ENCODE measurements around the gene EFCAB5.
A peak's percentile ranks its signal among the peaks of the same experiment; 100 is the strongest.
"Not testable (repeated sequence)": the region's sequence is repeated elsewhere in the genome, so short reads cannot be mapped to it uniquely, and the experiment has no call there.

EFCAB5 gene

GRCh38 chr17:29941334-29941733 is at the start of gene EFCAB5:
Gene EFCAB5 (plus strand): TSS chr17:29941634. CDS start chr17:29941797, 163 bp downstream.
- DNase-seq (ENCODE audit: low read depth in 2 of 2), result no peak

DNA sequence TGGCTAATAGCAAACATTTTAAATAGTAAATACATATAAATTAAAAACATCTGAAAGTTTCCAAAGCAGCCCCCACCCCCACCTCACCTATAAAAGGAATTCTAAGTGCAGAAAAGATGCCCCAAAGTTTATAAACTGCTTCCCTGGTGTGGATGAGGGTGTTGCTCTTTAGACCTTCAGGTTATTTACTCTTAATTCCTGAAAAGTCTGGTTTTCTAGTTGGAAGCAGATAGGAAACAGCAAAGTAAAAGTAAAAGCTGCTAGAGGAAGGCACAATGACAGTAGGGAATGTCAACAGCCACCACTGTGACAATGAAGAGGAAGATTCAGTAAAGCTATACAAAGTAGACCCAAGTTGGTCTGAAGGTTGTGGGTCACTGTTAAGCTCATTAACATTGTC is 49.2 kb upstream of the EFCAB5 start:
- no peak for DNase-seq (ENCODE audit: low read depth in 2 of 2)

DNA sequence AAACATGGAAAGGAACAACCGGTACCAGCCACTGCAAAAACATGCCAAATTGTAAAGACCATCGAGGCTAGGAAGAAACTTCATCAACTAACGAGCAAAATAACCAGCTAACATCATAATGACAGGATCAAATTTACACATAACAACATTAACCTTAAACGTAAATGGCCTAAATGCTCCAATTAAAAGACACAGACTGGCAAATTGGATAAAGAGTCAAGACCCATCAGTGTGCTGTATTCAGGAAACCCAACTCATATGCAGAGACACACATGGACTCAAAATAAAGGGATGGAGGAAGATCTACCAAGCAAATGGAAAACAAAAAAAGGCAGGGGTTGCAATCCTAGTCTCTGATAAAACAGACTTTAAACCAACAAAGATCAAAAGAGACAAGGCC is 44.3 kb upstream of the EFCAB5 start:
- not testable (repeated sequence) for DNase-seq (ENCODE audit: low read depth in 2 of 2)

DNA sequence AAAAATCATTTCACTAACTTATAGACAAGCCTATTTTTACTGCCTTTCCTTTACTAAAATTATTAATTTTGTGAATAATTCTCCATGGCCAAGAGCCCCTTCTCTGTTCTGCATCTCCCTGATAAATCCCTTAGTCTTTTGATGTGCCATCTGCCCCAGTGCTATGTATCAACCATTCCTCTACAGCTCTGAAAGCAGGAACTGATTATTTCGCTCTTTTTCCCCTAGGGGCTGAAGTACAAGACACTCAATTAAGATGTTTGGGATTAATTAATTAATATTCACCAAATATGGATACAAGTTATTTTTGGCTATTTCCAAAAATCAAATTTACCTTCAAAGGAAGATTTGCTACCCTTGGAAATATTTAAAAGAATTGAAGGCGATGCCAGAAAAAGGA is 38.0 kb upstream of the EFCAB5 start:
- no peak for DNase-seq (ENCODE audit: low read depth in 2 of 2)

DNA sequence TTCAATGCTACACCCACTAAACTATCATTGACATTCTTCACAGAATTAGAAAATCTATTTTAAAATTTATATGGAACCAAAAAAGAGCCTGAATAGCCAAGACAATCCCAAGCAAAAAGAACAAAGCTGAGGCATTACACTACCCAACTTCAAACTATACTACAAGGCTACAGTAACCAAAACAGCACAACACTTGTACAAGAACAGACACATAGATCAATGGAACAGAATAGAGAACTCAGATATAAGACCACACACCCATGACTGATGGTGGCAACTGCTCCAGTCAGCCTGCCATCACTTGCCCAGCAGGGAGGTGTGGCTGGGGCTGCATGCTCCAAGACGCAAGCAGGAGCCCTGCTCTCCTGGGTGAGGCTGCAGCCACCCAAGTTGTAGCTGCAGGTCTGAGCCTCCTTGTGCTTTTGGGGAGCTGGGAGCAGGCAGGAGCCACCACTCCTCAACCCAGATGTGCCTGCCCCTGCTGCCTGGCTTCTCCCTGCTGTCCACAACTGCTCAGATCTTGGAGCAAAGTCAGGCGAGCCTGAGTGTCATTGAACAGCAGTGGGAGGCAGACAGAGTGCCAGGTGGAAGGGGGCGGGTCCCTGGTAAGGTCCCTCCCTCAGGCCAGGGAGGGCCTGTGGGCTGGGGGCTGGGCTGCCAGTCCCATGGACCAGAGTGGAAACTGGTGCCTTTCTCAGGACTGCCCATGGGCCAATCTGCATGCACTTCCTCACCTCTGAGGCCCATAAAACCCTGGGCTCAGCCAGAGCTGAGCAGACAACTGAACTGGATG is 36.2 kb upstream of the EFCAB5 start:
- no peak for DNase-seq (ENCODE audit: low read depth in 2 of 2)

GRCh38 chr17:29905879-29906167 is 35.6 kb upstream of the EFCAB5 start:
- no peak for DNase-seq (ENCODE audit: low read depth in 2 of 2)

GRCh38 chr17:29906969-29907368 is 34.5 kb upstream of the EFCAB5 start:
- DNase-seq (ENCODE audit: low read depth in 2 of 2), result no peak

- DNase-seq (ENCODE audit: low read depth in 2 of 2), result no peak
Observed at GRCh38 chr17:29909236-29910003, 32.0 kb upstream of the EFCAB5 start.

DNA sequence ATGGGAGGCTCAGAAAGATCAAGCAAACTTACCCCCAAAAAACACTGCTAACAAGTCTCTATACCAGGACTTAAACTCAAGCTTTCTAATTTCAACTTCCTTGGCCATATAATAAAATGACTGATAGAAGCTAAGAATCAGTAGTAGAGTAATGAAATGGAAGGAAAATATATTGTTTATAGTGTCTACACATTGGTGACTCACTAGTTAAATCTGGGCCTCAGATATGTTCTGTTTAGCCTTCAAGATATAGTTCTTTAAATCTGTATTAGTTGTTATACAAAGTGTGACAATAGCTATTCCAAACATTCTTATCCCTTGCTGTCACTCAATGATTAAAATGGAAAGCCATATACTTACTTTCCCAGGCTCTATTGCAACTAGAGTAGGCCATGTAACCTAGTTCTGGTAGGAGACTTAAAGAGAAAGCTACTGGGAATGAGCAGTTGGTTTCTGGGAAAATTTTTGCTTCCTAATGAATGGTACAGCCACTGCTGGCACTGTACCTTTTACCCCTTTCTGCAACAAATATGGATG is 29.7 kb upstream of the EFCAB5 start:
- DNase-seq (ENCODE audit: low read depth in 2 of 2), result no peak

DNA sequence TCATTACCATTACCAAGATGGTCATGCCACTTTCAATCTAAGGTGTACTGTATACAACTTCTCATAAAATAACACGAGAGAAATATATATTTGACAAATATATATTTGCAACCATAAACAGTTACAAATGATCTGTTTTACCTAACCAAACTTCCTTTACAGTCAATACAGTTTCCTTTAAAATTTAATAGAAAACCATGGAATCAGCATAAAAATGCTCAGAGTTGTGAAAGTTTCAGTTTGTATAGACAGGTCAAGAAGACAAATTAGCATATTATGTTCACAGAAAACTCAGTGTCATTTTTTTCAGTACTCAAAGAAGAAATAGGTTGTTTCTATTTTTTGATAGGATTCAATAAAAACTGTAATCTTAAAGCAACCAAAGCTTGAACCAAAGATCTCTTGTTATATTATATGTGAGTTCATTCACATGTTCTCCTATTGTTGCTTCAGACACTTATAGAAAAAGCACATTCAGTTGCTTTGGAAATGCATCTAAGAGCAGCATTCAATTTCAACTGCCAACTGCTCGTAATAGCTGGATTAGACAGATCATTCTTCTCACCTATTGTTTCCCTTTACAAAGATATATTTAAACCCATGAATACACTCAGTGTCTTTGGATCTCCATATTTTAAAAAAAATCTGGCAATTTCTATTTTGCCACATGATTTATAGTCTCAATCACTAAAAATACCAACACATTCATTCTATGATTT is 26.5 kb upstream of the EFCAB5 start:
- no peak for DNase-seq (ENCODE audit: low read depth in 2 of 2)

DNA sequence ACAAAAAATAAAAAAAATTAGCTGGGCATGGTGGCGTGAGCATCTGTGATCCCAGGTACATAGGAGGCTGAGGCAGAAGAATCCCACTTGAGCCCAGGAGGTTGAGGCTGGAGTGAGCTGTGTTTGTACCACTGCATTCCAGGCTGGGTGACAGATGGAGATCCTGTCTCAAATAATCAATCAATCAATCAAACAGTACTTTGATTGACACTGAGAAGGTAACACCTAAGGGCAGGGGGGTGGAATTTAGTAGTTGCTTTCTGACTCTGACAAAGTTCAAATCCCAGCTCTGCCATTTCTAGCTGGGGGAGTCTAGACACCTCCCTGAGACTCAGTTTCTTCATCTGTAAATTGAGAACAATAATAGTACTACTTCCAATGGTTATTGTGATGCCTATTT is 23.4 kb upstream of the EFCAB5 start:
- DNase-seq (ENCODE audit: low read depth in 2 of 2), result no peak

GRCh38 chr17:29918922-29919856 is 22.2 kb upstream of the EFCAB5 start:
- DNase-seq (ENCODE audit: low read depth in 2 of 2), result no peak

GRCh38 chr17:29924786-29925185 is 16.6 kb upstream of the EFCAB5 start:
- no peak for DNase-seq (ENCODE audit: low read depth in 2 of 2)

GRCh38 chr17:29927546-29927945 is 13.9 kb upstream of the EFCAB5 start:
- DNase-seq (ENCODE audit: low read depth in 2 of 2), result no peak

DNA sequence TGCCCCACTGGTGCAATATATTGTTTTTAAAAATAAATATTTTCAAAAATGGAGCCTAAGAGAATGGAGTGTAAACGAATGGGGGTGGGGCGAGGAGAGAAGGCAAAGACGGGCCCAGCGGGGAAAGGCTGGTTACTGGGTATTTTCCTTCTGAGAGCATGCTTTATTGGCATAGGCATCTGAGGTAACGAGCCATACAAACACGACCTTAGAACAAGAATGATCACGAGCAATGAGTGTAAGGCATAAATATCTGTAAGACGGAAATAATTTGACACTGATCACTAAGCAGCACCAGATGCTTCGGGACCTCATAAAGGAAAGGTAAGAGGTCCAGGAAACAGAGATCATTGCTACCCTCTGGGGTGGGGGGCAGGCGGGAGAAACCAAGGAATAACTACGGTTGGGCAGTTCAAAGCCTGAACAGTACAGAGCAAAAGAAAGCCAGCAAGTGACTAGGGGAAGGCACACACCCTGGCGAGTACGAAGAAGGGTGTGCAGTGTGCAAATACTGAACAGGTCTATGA is 12.4 kb upstream of the EFCAB5 start:
- DNase-seq (ENCODE audit: low read depth in 2 of 2), result no peak

DNA sequence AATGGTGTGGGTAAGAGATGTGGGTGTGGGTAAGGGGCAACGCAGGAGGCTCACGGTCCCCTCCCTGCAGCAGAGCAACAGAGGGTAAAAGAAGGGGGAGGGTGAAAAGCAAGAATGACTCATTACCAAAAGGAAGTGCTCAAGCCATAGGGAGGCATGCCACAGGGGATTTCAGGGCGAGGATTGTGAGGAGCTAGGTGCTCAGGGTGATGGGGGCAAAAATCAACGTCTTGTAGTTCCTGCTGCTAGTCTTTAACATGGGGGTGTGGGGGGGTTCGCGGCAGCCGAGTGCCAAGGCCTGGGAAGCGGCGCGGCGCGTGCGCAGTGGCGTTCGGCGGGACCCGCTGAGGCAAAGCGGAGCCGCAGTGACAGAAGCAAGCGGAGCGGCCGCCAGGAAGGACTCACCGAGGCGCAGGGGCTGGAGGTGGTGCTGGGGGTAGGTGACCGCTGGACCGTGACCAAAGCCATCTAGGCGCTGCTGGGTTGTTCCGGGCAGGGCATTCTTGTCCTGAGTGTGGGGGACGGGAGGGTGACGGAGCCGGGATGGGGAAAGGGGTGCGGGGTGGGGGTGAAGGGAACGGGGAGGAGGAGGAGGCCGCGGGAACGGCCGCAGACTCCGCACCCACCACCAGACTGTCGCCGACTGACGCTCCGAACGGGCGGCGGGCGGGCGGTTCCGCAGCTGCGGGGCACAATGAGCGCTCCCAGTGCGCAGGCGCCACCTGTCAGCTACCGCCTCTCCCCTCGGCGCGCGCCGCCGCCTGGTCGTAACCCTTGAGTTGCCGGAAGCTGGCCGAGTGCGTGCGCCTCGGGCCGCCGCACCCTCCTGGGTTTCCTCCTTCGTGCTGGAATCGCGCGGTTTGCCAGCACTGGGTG is 11.7 kb upstream of the EFCAB5 start, which contains the start of gene SSH2:
Gene SSH2 (minus strand): TSS at position 696 of the 876 bp plus-strand sequence. CDS start 228 bp downstream, at position 468.
- DNase-seq (ENCODE audit: low read depth in 2 of 2), result peak; percentile 67 to 76

GRCh38 chr17:29930409-29931010 is 10.9 kb upstream of the EFCAB5 start:
- no peak for DNase-seq (ENCODE audit: low read depth in 2 of 2)

- DNase-seq (ENCODE audit: low read depth in 2 of 2), result peak; percentile 28 to 62
Observed at GRCh38 chr17:29931231-29931932, 10.1 kb upstream of the EFCAB5 start.

DNA sequence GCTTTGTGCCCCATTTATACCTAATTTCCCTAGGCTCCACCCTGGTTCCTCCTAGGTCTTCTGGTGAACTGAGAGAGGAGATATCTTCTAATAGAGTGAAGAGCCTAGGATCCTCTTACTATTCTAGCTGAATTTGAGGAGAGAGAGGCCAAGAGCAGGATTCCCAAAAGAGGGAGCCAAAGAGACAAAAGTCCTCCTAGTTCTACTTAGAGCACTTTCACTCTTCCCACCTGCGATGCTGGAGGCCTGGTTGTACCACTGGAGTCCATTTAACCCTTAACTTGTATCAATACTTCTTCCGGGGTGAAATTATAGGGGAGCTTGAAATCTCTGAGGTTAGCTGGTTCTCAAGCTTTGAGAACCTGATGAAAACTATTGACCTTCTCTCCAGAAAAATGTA is 8.1 kb upstream of the EFCAB5 start:
- DNase-seq (ENCODE audit: low read depth in 2 of 2), result no peak

All from activated CD8-positive, alpha-beta memory T cell treated with anti-CD3 and anti-CD28 coated beads for 4 hours (primary cell).